ENCODE data around the gene DNTT. TPM values are rescaled to one million over a fixed set of nuclear protein-coding genes. Genes with fewer than 3 reads are reported as not detected.

Gene DNTT
- total and polyA plus RNA-seq, 7 donors: not detected

GRCh38 chr10:96264938-96265337, 39.3 kb upstream of the DNTT start:
- no peak for DNase-seq
- H3K36me3 ChIP-seq: no peaks in the 10 kb centered on the region
- no peaks in the 10 kb centered on the region for H3K9me3 ChIP-seq
- no peak overlapping the region for H3K4me3 ChIP-seq
- 83 to 97% methylated on average over 4 of the region's 4 CpGs for WGBS, 2 donors
- H3K27me3 ChIP-seq: no peaks in the 10 kb centered on the region
- no peak for TF ChIP-seq POLR2A (IDR thresholded peaks at IDR 0.05)
- no peak for TF ChIP-seq POLR2AphosphoS5 (IDR thresholded peaks at IDR 0.05)
- no peak for TF ChIP-seq CTCF (IDR thresholded peaks at IDR 0.05)
- no peak for TF ChIP-seq EP300 (IDR thresholded peaks at IDR 0.05)
- intact Hi-C loops (cut with DNase I): no loop called here
- H3K4me1 ChIP-seq: no peaks in the 10 kb centered on the region
- no peak overlapping the region for H3K27ac ChIP-seq

GRCh38 chr10:96266118-96266770, 38.0 kb upstream of the DNTT start:
- WGBS, 2 donors: 51 to 73% methylated on average over 6 of the region's 6 CpGs
- TF ChIP-seq CTCF (IDR thresholded peaks at IDR 0.05): no peak
- no peak for TF ChIP-seq POLR2AphosphoS5 (IDR thresholded peaks at IDR 0.05)
- TF ChIP-seq POLR2A (IDR thresholded peaks at IDR 0.05): no peak
- TF ChIP-seq EP300 (IDR thresholded peaks at IDR 0.05): no peak
- Histone ChIP-seq H3K36me3 (no peaks in the 10 kb centered on the region), H3K27ac (no peak overlapping the region), H3K4me1 (peaks cover 0 to 6% (median 5%) of the 10 kb centered on the region in 4 donors), H3K9me3 (no peaks in the 10 kb centered on the region), H3K27me3 (no peaks in the 10 kb centered on the region), H3K4me3 (no peak overlapping the region)
- no peak for DNase-seq
- intact Hi-C loops (cut with DNase I): no loop called here

GRCh38 chr10:96267234-96267705, 37.0 kb upstream of the DNTT start:
- no peak for DNase-seq
- H3K9me3 ChIP-seq: no peaks in the 10 kb centered on the region
- H3K4me3 ChIP-seq: no peak overlapping the region
- 19 to 56% methylated on average over 4 of the region's 4 CpGs for WGBS, 2 donors
- no peaks in the 10 kb centered on the region for H3K27me3 ChIP-seq
- H3K4me1 ChIP-seq: peaks cover 0 to 13% (median 10%) of the 10 kb centered on the region in 4 donors
- H3K27ac ChIP-seq: no peak overlapping the region
- intact Hi-C loops (cut with DNase I): no loop called here
- H3K36me3 ChIP-seq: no peaks in the 10 kb centered on the region
- TF ChIP-seq POLR2A (IDR thresholded peaks at IDR 0.05): no peak
- TF ChIP-seq CTCF (IDR thresholded peaks at IDR 0.05): no peak
- no peak for TF ChIP-seq EP300 (IDR thresholded peaks at IDR 0.05)
- TF ChIP-seq POLR2AphosphoS5 (IDR thresholded peaks at IDR 0.05): no peak

GRCh38 chr10:96268341-96268909, 35.8 kb upstream of the DNTT start:
- intact Hi-C loops (cut with DNase I): no loop called here
- 21 to 59% methylated on average over 2 of the region's 2 CpGs for WGBS, 2 donors
- H3K27me3 ChIP-seq: no peaks in the 10 kb centered on the region
- H3K4me3 ChIP-seq: no peak overlapping the region
- no peak overlapping the region for H3K27ac ChIP-seq
- peaks cover 0 to 13% (median 10%) of the 10 kb centered on the region in 4 donors for H3K4me1 ChIP-seq
- no peaks in the 10 kb centered on the region for H3K36me3 ChIP-seq
- TF ChIP-seq CTCF (IDR thresholded peaks at IDR 0.05): no peak
- no peak for TF ChIP-seq POLR2AphosphoS5 (IDR thresholded peaks at IDR 0.05)
- TF ChIP-seq POLR2A (IDR thresholded peaks at IDR 0.05): no peak
- TF ChIP-seq EP300 (IDR thresholded peaks at IDR 0.05): no peak
- no peaks in the 10 kb centered on the region for H3K9me3 ChIP-seq
- DNase-seq: no peak

All from sigmoid colon (tissue), 7 donors.